A549 (cell line): Measurements from ENCODE around the gene SGIP1.

Experiments
- CHD2 ChIP-seq: fragments of 150-350 bp; IDR thresholded peaks from 2 replicates; pipeline ENCODE4 v1.6.1; 2014; ENCODE audit warnings: low read length; ENCODE audit not compliant: partially characterized antibody
- CTCF ChIP-seq: fragments of >200 bp; sonication (Bioruptor Twin); formaldehyde crosslinking; IDR thresholded peaks from 3 replicates; pipeline ENCODE4 v1.5.1; 2016
- EP300 ChIP-seq, 2 experiments: fragments of >200 bp; sonication (Bioruptor Twin); formaldehyde crosslinking; IDR thresholded peaks; 2 replicates in 1 of 2; 3 replicates in 1 of 2; pipeline ENCODE4 v1.6.1; 2016 to 2017
- ESRRA ChIP-seq: fragments of 150-350 bp; IDR thresholded peaks from 2 replicates; pipeline ENCODE4 v1.6.1; 2014; ENCODE audit warnings: mild to moderate bottlenecking, low read length, borderline replicate concordance
- GATA3 ChIP-seq: IDR thresholded peaks from 2 replicates; pipeline ENCODE4 v1.6.1; 2012; ENCODE audit warnings: borderline replicate concordance
- JUN ChIP-seq, 2 experiments: fragments of >200 bp; sonication (Bioruptor Twin); formaldehyde crosslinking; IDR thresholded peaks; 2 replicates in 1 of 2; 3 replicates in 1 of 2; pipeline ENCODE4 v1.6.1; 2016 to 2017
- RAD21 ChIP-seq, 2 experiments: fragments of >200 bp in 1 of 2; sonication (Bioruptor Twin) in 1 of 2; formaldehyde crosslinking in 1 of 2; IDR thresholded peaks in 1 of 2; conservative IDR thresholded peaks in 1 of 2; 2 replicates in 1 of 2; 3 replicates in 1 of 2; pipeline ENCODE4 v1.6.1; 2012 to 2018; ENCODE audit warnings: inconsistent platforms in 1 of 2
- REST ChIP-seq: fragments of 200-600 bp; sonication (generic); IDR thresholded peaks from 2 replicates; pipeline ENCODE4 v1.6.1; 2016; ENCODE audit warnings: antibody characterized with exemption, mild to moderate bottlenecking, moderate library complexity
- ZNF302 ChIP-seq: fragments of 250-450 bp; sonication (Bioruptor Pico); IDR thresholded peaks from 2 replicates; pipeline ENCODE4 v1.9.0; 2021; ENCODE audit warnings: inconsistent platforms, mild to moderate bottlenecking, moderate library complexity

DNA sequence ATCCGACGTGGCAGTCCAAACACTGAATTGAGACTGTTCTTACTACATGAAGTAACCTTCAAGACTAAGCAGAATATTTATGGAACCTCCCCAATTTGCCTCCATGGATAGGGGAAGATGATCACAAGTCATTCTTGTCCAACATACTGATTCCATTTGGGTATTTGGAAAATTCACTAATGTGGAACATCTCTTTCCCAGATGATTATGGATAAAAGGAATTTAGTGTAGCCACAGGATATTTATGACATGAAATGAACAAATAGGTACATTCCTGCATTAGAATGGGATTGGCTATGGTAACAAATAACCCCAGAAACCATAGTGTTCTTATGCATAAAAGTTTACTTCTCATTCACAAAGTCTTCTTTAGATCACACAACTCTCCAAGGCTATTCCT is 40.2 kb upstream of the SGIP1 start:
- no peak for TF ChIP-seq CTCF
- no peak for TF ChIP-seq ZNF302 (CRISPR knock-in tag)
- no peak for TF ChIP-seq RAD21 (conservative IDR thresholded peaks at IDR 0.05 in 1 of 2, IDR thresholded peaks at IDR 0.05 in 1 of 2)
- no peak for TF ChIP-seq CHD2
- TF ChIP-seq GATA3: no peak
- TF ChIP-seq JUN (IDR thresholded peaks at IDR 0.05): no peak
- no peak for TF ChIP-seq ESRRA
- TF ChIP-seq REST: no peak
- no peak for TF ChIP-seq EP300 (IDR thresholded peaks at IDR 0.05)
